Gastrocnemius medialis (tissue), 4 donors: ENCODE measurements around the gene PLLP. TPM values are rescaled to one million over a fixed set of nuclear protein-coding genes. Genes with fewer than 3 reads are reported as not detected.
A peak's percentile ranks its signal among the peaks of the same experiment; 100 is the strongest.

Experiments
- ATAC-seq, 2 donors: fragments of 150-250 bp; one replicate each; pipeline ENCODE4 v1.9.1; 2016
- DNase-seq, 2 donors: peaks; one replicate each; pipeline ENCODE4 v3.0.0-alpha.2; 2019
- H3K27ac ChIP-seq, 4 donors: fragments of 200-600 bp; sonication (generic); 1 replicate in 1 of 4; 2 replicates in 3 of 4; pipeline ENCODE4 v1.5.1; 2016 to 2018; ENCODE audit warnings: mild to moderate bottlenecking in 2 of 4, moderate library complexity in 1 of 4
- H3K27me3 ChIP-seq, 3 donors: fragments of 200-600 bp; sonication (generic) in 2 of 3; 1 replicate in 1 of 3; 2 replicates in 2 of 3; pipeline versions ENCODE4 v1.5.1 to v1.6.0; 2016 to 2019; ENCODE audit warnings: mild to moderate bottlenecking in 1 of 3, moderate library complexity in 1 of 3
- H3K36me3 ChIP-seq, 2 donors: fragments of 200-600 bp; sonication (generic) in 1 of 2; one replicate each; pipeline ENCODE4 v1.5.1; 2017 to 2018
- H3K4me1 ChIP-seq, 2 donors: fragments of 200-600 bp; sonication (generic) in 1 of 2; one replicate each; pipeline ENCODE4 v1.5.1; 2016 to 2017; ENCODE audit warnings: mild to moderate bottlenecking in 2 of 2
- H3K4me3 ChIP-seq, 4 donors: fragments of 200-600 bp; sonication (generic) in 3 of 4; 1 replicate in 1 of 4; 2 replicates in 3 of 4; pipeline ENCODE4 v1.5.1; 2016 to 2019; ENCODE audit warnings: mild to moderate bottlenecking in 2 of 4
- H3K9me3 ChIP-seq, 3 donors: fragments of 200-600 bp; sonication (generic) in 2 of 3; 1 replicate in 1 of 3; 2 replicates in 2 of 3; pipeline ENCODE4 v1.5.1; 2016 to 2019
- POLR2A ChIP-seq, 2 donors: fragments of 450-650 bp; IDR thresholded peaks; one replicate each; pipeline ENCODE4 v1.6.1; 2017; ENCODE audit warnings: antibody characterized with exemption in 2 of 2, mild to moderate bottlenecking in 2 of 2, moderate library complexity in 2 of 2
- in situ Hi-C, 4 donors: fragments of 200-750 bp; cut with MboI; loops; one replicate each; pipeline versions ENCODE4 v1.15.0 to v1.8.0; 2017; ENCODE audit warnings: low sequenced_read_pairs in 4 of 4
- intact Hi-C: fragments of 100-400 bp; cut with DNase I; formaldehyde crosslinking; loops from one replicate; pipeline ENCODE4 v1.15.1; 2023; ENCODE audit warnings: low total_unique reads
- total RNA-seq, 4 donors: library from RNA; depleted of rRNA; stranded (reverse); fragments of >200 nt; gene quantifications; one replicate each; pipeline versions ENCODE4 v1.1.0 to v1.2.3, GENCODE V29; 2016
- TF ChIP-seq, protein P1 (sequence below), 5 experiments: fragments of 450-650 bp in 3 of 5; fragments of 200-600 bp in 2 of 5; sonication (generic) in 2 of 5; IDR thresholded peaks in 4 of 5; conservative IDR thresholded peaks in 1 of 5; 1 replicate in 4 of 5; 2 replicates in 1 of 5; pipeline ENCODE4 v1.5.1; 2016 to 2019; ENCODE audit warnings: antibody characterized with exemption in 5 of 5, mild to moderate bottlenecking in 3 of 5, moderate library complexity in 3 of 5

The PLLP gene
- total RNA-seq, 4 donors from 2014 or later, result 1.2 to 6.2 (median 4.7) TPM

DNA sequence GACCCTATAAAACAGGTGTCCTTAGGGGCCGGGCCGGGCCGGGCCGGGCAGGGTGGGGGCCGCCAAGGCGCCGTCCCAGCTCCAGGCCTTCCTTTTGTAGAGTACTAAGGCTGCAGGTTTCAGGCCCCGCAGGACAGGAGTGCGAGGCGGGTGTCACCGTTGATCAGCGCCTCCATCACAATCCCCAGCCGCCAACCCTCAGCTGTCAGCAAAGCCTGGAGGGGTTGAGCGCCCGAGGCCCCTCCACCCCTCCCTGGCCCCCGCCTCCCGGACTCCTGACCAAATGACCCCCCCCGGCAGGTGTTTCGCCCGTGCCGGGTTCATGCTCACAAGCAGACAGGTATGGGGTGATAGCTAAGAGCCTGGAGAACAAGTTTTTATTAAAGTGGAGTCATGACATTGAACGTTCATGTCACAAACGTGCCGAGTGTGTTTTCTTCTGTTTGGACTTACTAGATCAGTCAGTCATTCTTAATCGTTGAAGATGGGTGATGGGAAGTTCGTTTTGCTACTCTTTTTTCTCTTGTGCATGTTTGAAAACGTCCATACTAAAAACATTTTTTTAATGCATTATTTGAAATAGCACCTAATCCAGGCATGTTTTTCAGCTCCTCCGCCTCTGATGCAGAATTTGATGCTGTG is 38.9 kb downstream of the PLLP start:
- peak; percentile 49 to 54 for ATAC-seq
- Histone ChIP-seq H3K36me3 (peaks cover 0 to 43% of the 10 kb centered on the region in 2 donors), H3K4me1 (peaks cover 8 to 12% of the 10 kb centered on the region in 2 donors), H3K4me3 (peak overlapping the region; percentile 75 to 97 (median 87)), H3K9me3 (no peaks in the 10 kb centered on the region), H3K27me3 (no peaks in the 10 kb centered on the region), H3K27ac (peak overlapping the region; percentile 91 to 99 (median 94))
- DNase-seq, result peak in 1 of 2 donors; percentile 41
- intact Hi-C loops, result loop anchor here (1.0 to 10.0 kb wide), 3 partner anchors 55 to 151 kb away; partner anchors contain the start of genes CPNE2, PSME3IP1 and RSPRY1
- in situ Hi-C loops, result no loop called here
- no peak for TF ChIP-seq POLR2A (IDR thresholded peaks at IDR 0.05)
- TF ChIP-seq, protein P1, sequence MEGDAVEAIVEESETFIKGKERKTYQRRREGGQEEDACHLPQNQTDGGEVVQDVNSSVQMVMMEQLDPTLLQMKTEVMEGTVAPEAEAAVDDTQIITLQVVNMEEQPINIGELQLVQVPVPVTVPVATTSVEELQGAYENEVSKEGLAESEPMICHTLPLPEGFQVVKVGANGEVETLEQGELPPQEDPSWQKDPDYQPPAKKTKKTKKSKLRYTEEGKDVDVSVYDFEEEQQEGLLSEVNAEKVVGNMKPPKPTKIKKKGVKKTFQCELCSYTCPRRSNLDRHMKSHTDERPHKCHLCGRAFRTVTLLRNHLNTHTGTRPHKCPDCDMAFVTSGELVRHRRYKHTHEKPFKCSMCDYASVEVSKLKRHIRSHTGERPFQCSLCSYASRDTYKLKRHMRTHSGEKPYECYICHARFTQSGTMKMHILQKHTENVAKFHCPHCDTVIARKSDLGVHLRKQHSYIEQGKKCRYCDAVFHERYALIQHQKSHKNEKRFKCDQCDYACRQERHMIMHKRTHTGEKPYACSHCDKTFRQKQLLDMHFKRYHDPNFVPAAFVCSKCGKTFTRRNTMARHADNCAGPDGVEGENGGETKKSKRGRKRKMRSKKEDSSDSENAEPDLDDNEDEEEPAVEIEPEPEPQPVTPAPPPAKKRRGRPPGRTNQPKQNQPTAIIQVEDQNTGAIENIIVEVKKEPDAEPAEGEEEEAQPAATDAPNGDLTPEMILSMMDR (IDR thresholded peaks at IDR 0.05 in 4 of 5, conservative IDR thresholded peaks at IDR 0.05 in 1 of 5), result no peak

DNA sequence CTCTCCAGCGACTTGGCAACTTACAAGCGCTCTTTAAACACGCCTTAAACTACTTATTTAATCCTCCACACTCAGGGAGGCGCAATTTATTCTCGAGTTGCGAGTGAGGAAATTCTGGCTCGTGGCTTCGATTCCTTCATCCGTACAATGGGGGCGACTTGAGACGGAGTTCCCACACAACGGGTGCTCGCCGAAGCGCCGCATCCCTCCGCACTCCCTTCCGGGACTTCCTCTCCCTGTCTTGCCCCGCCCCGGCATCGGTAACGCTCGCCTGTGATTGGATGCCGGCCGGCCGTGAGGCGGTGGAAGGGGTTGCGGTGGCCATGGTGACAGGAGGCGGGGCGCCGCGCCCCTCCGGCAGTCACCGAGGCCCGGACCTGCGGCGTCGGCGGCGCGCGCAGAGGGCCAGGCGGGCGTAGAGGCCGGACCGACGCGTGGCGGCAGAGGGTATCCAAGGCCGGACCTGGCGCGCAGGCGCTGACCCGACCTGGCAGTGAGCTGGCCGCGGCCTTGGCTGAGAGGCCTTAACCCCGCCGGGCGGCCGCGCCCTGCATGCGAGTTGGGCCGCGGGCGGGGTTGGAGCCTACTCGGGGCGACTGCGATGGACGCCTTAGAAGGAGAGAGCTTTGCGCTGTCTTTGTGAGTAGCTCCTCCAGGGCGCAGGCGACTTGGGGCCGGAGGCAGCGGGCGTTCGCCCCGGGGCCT is 39.6 kb downstream of the PLLP start, which contains the start of gene ARL2BP:
Gene ARL2BP (plus strand): TSS at position 493 of the 705 bp plus-strand sequence. CDS start 109 bp downstream, at position 602.
- TF ChIP-seq, protein P1 (IDR thresholded peaks at IDR 0.05 in 4 of 5, conservative IDR thresholded peaks at IDR 0.05 in 1 of 5), result no peak
- peak; percentile 69 to 79 for TF ChIP-seq POLR2A (IDR thresholded peaks at IDR 0.05)
- Histone ChIP-seq H3K27me3 (no peaks in the 10 kb centered on the region), H3K4me1 (peaks cover 8 to 12% of the 10 kb centered on the region in 2 donors), H3K9me3 (no peaks in the 10 kb centered on the region), H3K36me3 (peaks cover 0 to 37% of the 10 kb centered on the region in 2 donors), H3K27ac (peak within 1 kb of the TSS; percentile 91 to 99 (median 94)), H3K4me3 (peak within 1 kb of the TSS; percentile 75 to 97 (median 87))
- in situ Hi-C loops, result no loop called here
- peak; percentile 92 to 93 for ATAC-seq
- peak; percentile 96 to 98 for DNase-seq
- intact Hi-C loops, result loop anchor here (1.0 to 10.0 kb wide), 4 partner anchors 55 to 313 kb away; partner anchors contain the start of genes CPNE2, HERPUD1, PSME3IP1 and RSPRY1

DNA sequence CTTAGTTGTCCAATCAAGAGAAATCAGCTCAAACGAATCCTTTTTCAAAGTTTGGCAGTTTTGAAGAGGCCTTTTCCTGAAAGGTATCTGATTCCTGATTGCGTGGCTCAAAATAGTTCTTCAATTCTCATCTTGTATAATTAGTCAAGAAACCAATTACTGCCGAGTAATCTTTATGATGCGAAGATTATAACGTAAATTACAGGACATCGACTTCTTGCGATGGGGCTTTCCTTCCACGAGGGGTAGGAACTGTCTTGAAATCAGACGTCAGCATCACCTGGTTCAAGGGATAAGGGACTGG is 40.1 kb downstream of the PLLP start:
- no peak for DNase-seq
- TF ChIP-seq, protein P1 (IDR thresholded peaks at IDR 0.05 in 4 of 5, conservative IDR thresholded peaks at IDR 0.05 in 1 of 5), result no peak
- TF ChIP-seq POLR2A (IDR thresholded peaks at IDR 0.05), result no peak
- peak overlapping the region; percentile 59 to 90 (median 82) for H3K4me3 ChIP-seq
- in situ Hi-C loops, result no loop called here
- H3K4me1 ChIP-seq, result peaks cover 8 to 12% of the 10 kb centered on the region in 2 donors
- H3K27me3 ChIP-seq, result no peaks in the 10 kb centered on the region
- intact Hi-C loops, result loop anchor here (5.0 to 10.0 kb wide), 2 partner anchors 150 to 312 kb away; partner anchors contain the start of genes CPNE2 and HERPUD1
- peaks cover 0 to 32% of the 10 kb centered on the region in 2 donors for H3K36me3 ChIP-seq
- peak overlapping the region; percentile 91 to 99 (median 94) for H3K27ac ChIP-seq
- no peaks in the 10 kb centered on the region for H3K9me3 ChIP-seq
- ATAC-seq, result no peak

DNA sequence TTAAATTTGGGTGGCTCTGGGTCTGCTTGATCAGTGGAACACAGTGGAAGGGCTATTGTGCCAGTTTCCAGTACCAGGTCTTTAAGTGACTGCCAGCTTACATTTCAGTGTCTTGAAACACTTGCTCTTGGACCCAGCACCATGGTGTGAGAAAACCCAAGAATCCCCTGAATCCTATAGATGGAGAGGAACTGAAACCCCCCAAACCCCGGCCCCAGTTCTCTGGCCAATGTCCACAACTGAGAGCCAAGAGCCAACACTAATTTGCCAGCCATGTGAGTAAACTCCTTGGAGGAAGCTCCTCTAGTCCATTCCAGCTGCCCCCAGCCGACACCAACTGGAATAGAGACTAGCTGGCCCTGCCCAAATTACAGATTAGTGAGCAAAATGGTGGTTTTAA is 41.8 kb downstream of the PLLP start:
- intact Hi-C loops (loop anchor here (5.0 to 10.0 kb wide), 2 partner anchors 148 to 310 kb away; partner anchors contain the start of genes CPNE2 and HERPUD1), in situ Hi-C loops (no loop called here)
- peaks cover 8 to 12% of the 10 kb centered on the region in 2 donors for H3K4me1 ChIP-seq
- no peak overlapping the region for H3K27ac ChIP-seq
- DNase-seq (no peak), ATAC-seq (no peak)
- no peaks in the 10 kb centered on the region for H3K27me3 ChIP-seq
- H3K9me3 ChIP-seq, result no peaks in the 10 kb centered on the region
- H3K4me3 ChIP-seq, result no peak overlapping the region
- H3K36me3 ChIP-seq, result peaks cover 0 to 21% of the 10 kb centered on the region in 2 donors
- TF ChIP-seq, protein P1 (IDR thresholded peaks at IDR 0.05 in 4 of 5, conservative IDR thresholded peaks at IDR 0.05 in 1 of 5), result no peak
- TF ChIP-seq POLR2A (IDR thresholded peaks at IDR 0.05), result no peak
